Activated CD8-positive, alpha-beta T cell treated with anti-CD3 and anti-CD28 coated beads, Interleukin-2, amount 10 ng/mL, durations not matched to agents 7 days and 5 days (primary cell): ENCODE results near the gene STXBP6. TPM values are rescaled to one million over a fixed set of nuclear protein-coding genes. Genes with fewer than 3 reads are reported as not detected.

Experiments used
- ATAC-seq: fragments of 150-1000 bp; cut with Tn5 transposase; one replicate; pipeline ENCODE4 v1.10.0; 2021; ENCODE audit warnings: moderate library complexity
- CTCF ChIA-PET: fragments of 350-600 bp; sonication (Branson Sonifier 250); formaldehyde crosslinking; loops from one replicate; lab custom pipeline; 2021; ENCODE audit warnings: antibody characterized with exemption; lab: Charles Lee
- POLR2A ChIA-PET: fragments of 350-600 bp; sonication (Branson Sonifier 250); formaldehyde crosslinking; loops from one replicate; lab custom pipeline; 2021; ENCODE audit warnings: antibody characterized with exemption; lab: Charles Lee
- DNase-seq: peaks from one replicate; pipeline ENCODE4 v3.0.0-alpha.2; 2020
- H3K27ac Mint-ChIP-seq: one replicate; pipeline ENCODE4 v1.8.0; 2021; ENCODE audit warnings: mild to moderate bottlenecking, mixed read lengths
- H3K27me3 Mint-ChIP-seq: one replicate; pipeline ENCODE4 v1.8.0; 2021; ENCODE audit warnings: low read depth, mixed read lengths
- H3K36me3 Mint-ChIP-seq: one replicate; pipeline ENCODE4 v1.8.0; 2021; ENCODE audit warnings: low read depth, mixed read lengths
- H3K4me1 Mint-ChIP-seq: one replicate; pipeline ENCODE4 v1.8.0; 2021; ENCODE audit warnings: low read depth, mixed read lengths
- H3K4me3 Mint-ChIP-seq: one replicate; pipeline ENCODE4 v1.8.0; 2021; ENCODE audit warnings: mild to moderate bottlenecking, mixed read lengths
- H3K9me3 Mint-ChIP-seq: one replicate; pipeline ENCODE4 v1.8.0; 2022; ENCODE audit warnings: mixed read lengths; ENCODE audit not compliant: insufficient read depth
- total RNA-seq, 2 experiments: library from RNA; stranded (reverse); gene quantifications; one replicate each; pipeline ENCODE4 v1.2.3, GENCODE V29; 2021

STXBP6 gene
- total RNA-seq, 2 experiments from 2014 or later, result not detected

DNA sequence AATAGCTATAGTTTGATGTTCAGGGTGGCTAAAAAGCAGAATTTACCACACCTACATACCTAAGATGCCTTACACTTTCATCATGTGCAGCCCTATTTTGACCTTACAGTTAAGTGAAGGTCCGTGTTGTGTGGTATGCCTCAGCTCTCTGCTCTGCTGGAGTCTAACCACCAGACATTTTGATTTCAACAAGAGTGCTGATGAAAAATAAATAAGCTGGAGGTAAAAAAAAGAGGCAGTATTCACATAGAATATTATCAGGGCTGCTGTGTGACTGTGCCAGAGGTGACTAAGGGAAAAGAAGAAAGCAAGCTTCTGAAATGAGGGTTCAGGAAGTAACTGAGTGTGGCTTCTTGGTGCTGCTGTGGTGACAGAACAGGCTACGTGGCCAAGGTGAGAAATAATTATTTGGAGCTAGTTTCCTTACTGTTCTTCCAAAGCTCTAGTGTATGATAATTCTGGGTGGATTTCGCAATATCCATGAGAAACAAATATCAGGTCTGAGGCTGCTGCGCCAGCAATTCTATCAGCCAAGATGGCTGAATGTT lies 188.8 kb downstream of the STXBP6 start:
- Mint-ChIP-seq H3K27ac (no peak overlapping the region), H3K27me3 (peaks cover 6% of the 10 kb centered on the region), H3K4me1 (no peaks in the 10 kb centered on the region), H3K4me3 (no peak overlapping the region), H3K9me3 (no peaks in the 10 kb centered on the region), H3K36me3 (no peaks in the 10 kb centered on the region)
- CTCF ChIA-PET, result no interaction called here
- POLR2A ChIA-PET, result interaction anchor here (0.6 kb wide), 1 partner anchor 43 kb away, joined by 3 read pairs; no protein-coding TSS in a partner anchor
- no peak for ATAC-seq
- no peak for DNase-seq

- ChIA-PET POLR2A (no interaction called here), CTCF (no interaction called here)
- peaks cover 11% of the 10 kb centered on the region for H3K27me3 Mint-ChIP-seq
- H3K27ac Mint-ChIP-seq, result no peak overlapping the region
- DNase-seq (no peak), ATAC-seq (no peak)
- no peaks in the 10 kb centered on the region for H3K9me3 Mint-ChIP-seq
- H3K36me3 Mint-ChIP-seq, result no peaks in the 10 kb centered on the region
- no peak overlapping the region for H3K4me3 Mint-ChIP-seq
- H3K4me1 Mint-ChIP-seq, result no peaks in the 10 kb centered on the region
Measured at GRCh38 chr14:24859559-24859958, 190.4 kb downstream of the STXBP6 start.

GRCh38 chr14:24858684-24859083 lies 191.3 kb downstream of the STXBP6 start:
- H3K4me3 Mint-ChIP-seq, result no peak overlapping the region
- CTCF ChIA-PET, result no interaction called here
- H3K4me1 Mint-ChIP-seq, result no peaks in the 10 kb centered on the region
- DNase-seq, result no peak
- POLR2A ChIA-PET, result no interaction called here
- no peak overlapping the region for H3K27ac Mint-ChIP-seq
- H3K36me3 Mint-ChIP-seq, result no peaks in the 10 kb centered on the region
- ATAC-seq, result no peak
- H3K9me3 Mint-ChIP-seq, result no peaks in the 10 kb centered on the region
- peaks cover 15% of the 10 kb centered on the region for H3K27me3 Mint-ChIP-seq

- no peak overlapping the region for H3K27ac Mint-ChIP-seq
- ATAC-seq (no peak), DNase-seq (no peak)
- peaks cover 16% of the 10 kb centered on the region for H3K27me3 Mint-ChIP-seq
- H3K4me1 Mint-ChIP-seq, result no peaks in the 10 kb centered on the region
- H3K9me3 Mint-ChIP-seq, result no peaks in the 10 kb centered on the region
- POLR2A ChIA-PET, result no interaction called here
- no peak overlapping the region for H3K4me3 Mint-ChIP-seq
- H3K36me3 Mint-ChIP-seq, result no peaks in the 10 kb centered on the region
- CTCF ChIA-PET, result no interaction called here
Measured at GRCh38 chr14:24858052-24858451, 191.9 kb downstream of the STXBP6 start.

- H3K4me1 Mint-ChIP-seq, result no peaks in the 10 kb centered on the region
- H3K27me3 Mint-ChIP-seq, result peaks cover 16% of the 10 kb centered on the region
- H3K9me3 Mint-ChIP-seq, result no peaks in the 10 kb centered on the region
- ChIA-PET POLR2A (no interaction called here), CTCF (no interaction called here)
- no peak overlapping the region for H3K27ac Mint-ChIP-seq
- DNase-seq (no peak), ATAC-seq (no peak)
- H3K36me3 Mint-ChIP-seq, result no peaks in the 10 kb centered on the region
- no peak overlapping the region for H3K4me3 Mint-ChIP-seq
Measured at GRCh38 chr14:24857277-24857676, 192.7 kb downstream of the STXBP6 start.

DNA sequence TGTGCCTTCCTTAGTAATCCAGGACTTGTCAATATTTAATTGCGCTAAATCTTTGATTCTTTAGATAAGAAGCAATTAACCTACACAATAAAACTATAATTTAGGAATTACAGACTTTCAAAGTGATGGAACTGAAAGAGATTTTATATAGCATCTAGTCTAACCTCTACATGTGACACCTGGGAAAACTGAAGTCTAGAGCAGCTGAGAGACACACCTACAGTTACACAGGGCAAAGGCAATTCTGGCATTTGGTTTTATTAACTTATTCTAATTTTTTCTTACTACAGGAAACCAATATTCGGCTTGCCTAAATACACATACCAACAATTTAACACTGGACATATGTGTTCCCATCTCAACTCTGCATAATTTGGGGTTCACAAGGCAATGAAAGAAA lies 196.5 kb downstream of the STXBP6 start:
- ATAC-seq (no peak), DNase-seq (no peak)
- Mint-ChIP-seq H3K9me3 (no peaks in the 10 kb centered on the region), H3K4me1 (no peaks in the 10 kb centered on the region), H3K27ac (no peak overlapping the region), H3K36me3 (no peaks in the 10 kb centered on the region), H3K4me3 (no peak overlapping the region), H3K27me3 (peaks cover 13% of the 10 kb centered on the region)
- CTCF ChIA-PET, result no interaction called here
- POLR2A ChIA-PET, result no interaction called here

GRCh38 chr14:24852312-24853060 lies 197.5 kb downstream of the STXBP6 start:
- Mint-ChIP-seq H3K36me3 (no peaks in the 10 kb centered on the region), H3K4me3 (no peak overlapping the region), H3K27ac (no peak overlapping the region), H3K9me3 (no peaks in the 10 kb centered on the region), H3K27me3 (peaks cover 17% of the 10 kb centered on the region), H3K4me1 (no peaks in the 10 kb centered on the region)
- no peak for ATAC-seq
- ChIA-PET POLR2A (no interaction called here), CTCF (no interaction called here)
- no peak for DNase-seq

DNA sequence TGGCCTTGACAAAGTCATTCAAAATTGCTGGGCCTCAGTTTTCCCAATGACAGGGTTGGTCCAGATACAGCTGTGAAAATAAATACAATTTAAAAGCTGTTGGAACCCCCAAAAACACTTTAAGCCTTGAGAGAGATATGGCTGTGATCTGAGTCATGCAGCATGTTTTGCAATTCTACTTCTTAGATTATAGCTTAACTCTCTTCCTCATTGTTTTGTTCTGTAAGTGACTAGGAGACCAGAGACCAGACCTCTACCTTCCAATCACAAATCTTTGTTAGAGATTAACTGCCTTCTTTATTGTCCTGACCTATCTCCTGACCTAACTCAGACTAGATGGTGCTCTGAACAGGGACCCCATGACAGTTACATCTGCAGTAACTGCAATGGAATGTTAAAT lies 198.1 kb downstream of the STXBP6 start:
- Mint-ChIP-seq H3K27ac (no peak overlapping the region), H3K9me3 (no peaks in the 10 kb centered on the region), H3K4me1 (no peaks in the 10 kb centered on the region), H3K27me3 (peaks cover 18% of the 10 kb centered on the region), H3K4me3 (no peak overlapping the region), H3K36me3 (no peaks in the 10 kb centered on the region)
- ATAC-seq, result no peak
- CTCF ChIA-PET, result no interaction called here
- POLR2A ChIA-PET, result no interaction called here
- no peak for DNase-seq

DNA sequence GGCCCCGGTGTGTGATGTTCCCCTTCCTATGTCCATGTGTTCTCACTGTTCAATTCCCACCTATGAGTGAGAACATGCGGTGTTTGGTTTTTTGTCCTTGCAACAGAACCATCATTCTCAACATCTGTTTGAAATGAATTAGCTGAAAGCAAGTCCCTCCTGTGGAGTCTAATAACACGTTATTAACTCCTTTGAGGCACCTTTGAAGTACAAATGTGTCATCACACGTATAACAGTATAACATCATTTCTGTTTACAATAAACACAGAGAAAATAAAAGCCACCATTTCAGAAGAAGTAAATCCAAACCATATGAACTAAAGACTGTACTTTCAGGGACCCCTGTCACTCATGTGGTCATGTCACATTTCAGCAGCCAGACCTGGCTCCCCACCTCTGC lies 198.5 kb downstream of the STXBP6 start:
- Mint-ChIP-seq H3K4me3 (no peak overlapping the region), H3K27me3 (peaks cover 18% of the 10 kb centered on the region), H3K4me1 (no peaks in the 10 kb centered on the region), H3K9me3 (no peaks in the 10 kb centered on the region), H3K27ac (no peak overlapping the region), H3K36me3 (no peaks in the 10 kb centered on the region)
- DNase-seq (no peak), ATAC-seq (no peak)
- ChIA-PET CTCF (no interaction called here), POLR2A (no interaction called here)

GRCh38 chr14:24850072-24850471 lies 199.9 kb downstream of the STXBP6 start:
- CTCF ChIA-PET, result no interaction called here
- no peak for ATAC-seq
- POLR2A ChIA-PET, result no interaction called here
- Mint-ChIP-seq H3K36me3 (no peaks in the 10 kb centered on the region), H3K27me3 (peaks cover 17% of the 10 kb centered on the region), H3K27ac (no peak overlapping the region), H3K4me3 (no peak overlapping the region), H3K4me1 (no peaks in the 10 kb centered on the region), H3K9me3 (no peaks in the 10 kb centered on the region)
- DNase-seq, result no peak

GRCh38 chr14:24849471-24849870 lies 200.5 kb downstream of the STXBP6 start:
- no peak for DNase-seq
- ChIA-PET CTCF (no interaction called here), POLR2A (no interaction called here)
- H3K36me3 Mint-ChIP-seq, result no peaks in the 10 kb centered on the region
- H3K4me1 Mint-ChIP-seq, result no peaks in the 10 kb centered on the region
- no peak overlapping the region for H3K27ac Mint-ChIP-seq
- ATAC-seq, result no peak
- H3K27me3 Mint-ChIP-seq, result peaks cover 15% of the 10 kb centered on the region
- H3K4me3 Mint-ChIP-seq, result no peak overlapping the region
- H3K9me3 Mint-ChIP-seq, result no peaks in the 10 kb centered on the region

DNA sequence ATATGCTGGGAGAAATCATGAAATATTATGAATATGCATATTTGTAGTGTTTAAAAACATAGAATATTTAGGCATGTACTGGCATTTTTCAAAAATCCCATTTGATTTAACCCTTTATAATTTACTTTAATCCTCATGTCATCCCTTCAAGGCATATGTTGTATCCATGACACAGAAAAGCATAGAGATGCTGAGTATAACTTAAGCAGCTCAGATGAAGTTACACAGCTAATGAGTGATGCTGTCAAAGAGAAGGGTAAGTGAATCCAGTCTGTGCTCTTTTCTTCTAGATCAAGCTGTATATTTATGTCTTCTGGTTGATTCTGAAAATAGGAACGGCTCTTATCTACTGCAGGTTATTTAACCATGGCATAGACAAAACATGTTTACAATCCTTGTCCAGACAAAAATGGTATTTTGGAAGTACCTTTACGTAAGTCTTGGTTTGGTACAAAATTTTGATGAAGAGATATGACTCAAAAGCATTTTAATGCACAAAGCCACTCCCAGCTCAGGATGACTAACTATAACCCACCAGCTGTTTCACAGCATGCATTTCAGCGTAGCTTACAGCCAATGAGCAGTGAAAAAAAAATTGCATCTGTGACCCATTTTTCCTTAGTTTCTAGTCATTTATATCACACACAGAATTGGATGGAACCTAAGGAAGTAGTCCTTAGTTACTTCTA lies 201.7 kb downstream of the STXBP6 start:
- no peak for ATAC-seq
- no peaks in the 10 kb centered on the region for H3K9me3 Mint-ChIP-seq

More for the DNA sequence above, 201.7 kb downstream of the STXBP6 start:
- Mint-ChIP-seq H3K27me3 (peaks cover 11% of the 10 kb centered on the region), H3K4me3 (no peak overlapping the region), H3K36me3 (no peaks in the 10 kb centered on the region), H3K4me1 (no peaks in the 10 kb centered on the region), H3K27ac (no peak overlapping the region)
- DNase-seq, result no peak
- ChIA-PET POLR2A (no interaction called here), CTCF (no interaction called here)
